Right renal pelvis (tissue), 4 donors: ENCODE measurements around the gene PTPN5. TPM values are rescaled to one million over a fixed set of nuclear protein-coding genes. Genes with fewer than 3 reads are reported as not detected.
A peak's percentile ranks its signal among the peaks of the same experiment; 100 is the strongest.
"Not testable (repeated sequence)": the region's sequence is repeated elsewhere in the genome, so short reads cannot be mapped to it uniquely, and the experiment has no call there.

Experiments used
- DNase-seq, 4 donors: peaks; one replicate each; pipeline ENCODE4 v3.0.0-alpha.2; 2013; ENCODE audit warnings: low read depth in 4 of 4, low spot score in 3 of 4, missing footprints in 1 of 4
- polyA plus RNA-seq, 4 donors: library from polyadenylated mRNA; unstranded; fragments of 120-200 nt; gene quantifications; one replicate each; pipeline ENCODE4 v1.2.1, GENCODE V29; 2013; ENCODE audit not compliant: insufficient read length in 4 of 4

PTPN5 gene
- under 1 TPM; 0.47 to 0.79 (median 0.72) TPM for polyA plus RNA-seq

GRCh38 chr11:18791207-18791968, at the start of gene PTPN5:
Gene PTPN5, minus strand, starts transcription at chr11:18791798. Its CDS starts 19,840 bp downstream, at chr11:18771958.
- DNase-seq: peak in 2 of 4 donors; percentile 15 to 16

GRCh38 chr11:18836417-18836816, 44.8 kb upstream of the PTPN5 start:
- no peak for DNase-seq

DNA sequence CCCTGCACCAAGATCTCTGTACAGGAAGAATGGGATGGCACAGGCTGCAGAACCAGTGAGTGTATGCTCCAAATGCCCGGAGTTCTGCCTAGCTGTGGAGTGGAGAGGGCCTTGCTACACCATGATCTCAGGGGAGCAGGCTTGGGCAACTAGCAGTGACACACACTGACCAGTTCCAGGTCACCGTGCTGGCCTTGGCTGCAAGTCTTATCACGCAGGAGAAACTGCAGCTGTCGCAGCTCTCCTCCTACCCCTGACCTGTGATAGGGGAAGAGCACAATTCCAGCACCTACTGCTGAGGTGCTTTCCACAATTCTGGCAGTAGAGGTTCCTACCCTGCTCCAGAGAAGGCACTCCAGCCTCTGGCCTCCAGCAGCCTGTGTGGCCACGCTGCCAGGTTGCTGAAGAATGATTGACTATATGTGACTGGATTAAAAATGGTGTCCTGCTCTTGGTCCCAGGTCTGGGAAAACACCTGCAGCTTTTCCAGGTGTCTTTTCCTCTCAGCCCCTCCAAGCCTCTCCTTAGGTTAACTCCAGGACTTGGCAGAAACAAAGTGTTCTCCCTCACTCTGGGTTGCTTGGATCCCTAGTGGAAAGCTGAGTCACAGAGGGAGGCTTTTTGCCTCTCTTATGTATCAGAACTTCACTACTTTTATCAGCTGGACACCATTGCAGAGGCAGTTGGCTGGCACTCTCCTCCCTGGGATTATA, 43.3 kb upstream of the PTPN5 start:
- no peak for DNase-seq

DNA sequence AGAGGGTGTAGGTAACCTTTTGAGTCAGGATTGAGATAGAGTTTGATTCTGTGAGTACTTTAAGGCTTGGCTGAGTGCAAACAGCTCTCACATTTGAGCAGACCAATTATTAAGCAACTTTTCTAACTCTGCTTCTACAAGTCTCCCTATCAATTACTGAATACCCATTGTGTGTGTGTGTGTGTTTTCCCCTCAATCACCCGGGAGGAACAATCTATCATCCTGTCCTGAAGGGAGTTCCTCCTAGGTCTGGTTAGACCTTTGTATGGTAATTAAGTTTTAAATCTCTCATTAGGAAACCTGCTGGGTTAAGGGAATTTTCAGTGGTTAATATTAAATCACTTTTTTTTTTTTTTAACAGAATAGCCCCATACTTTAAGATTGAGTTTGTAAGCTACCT, 28.6 kb upstream of the PTPN5 start:
- not testable (repeated sequence) for DNase-seq

DNA sequence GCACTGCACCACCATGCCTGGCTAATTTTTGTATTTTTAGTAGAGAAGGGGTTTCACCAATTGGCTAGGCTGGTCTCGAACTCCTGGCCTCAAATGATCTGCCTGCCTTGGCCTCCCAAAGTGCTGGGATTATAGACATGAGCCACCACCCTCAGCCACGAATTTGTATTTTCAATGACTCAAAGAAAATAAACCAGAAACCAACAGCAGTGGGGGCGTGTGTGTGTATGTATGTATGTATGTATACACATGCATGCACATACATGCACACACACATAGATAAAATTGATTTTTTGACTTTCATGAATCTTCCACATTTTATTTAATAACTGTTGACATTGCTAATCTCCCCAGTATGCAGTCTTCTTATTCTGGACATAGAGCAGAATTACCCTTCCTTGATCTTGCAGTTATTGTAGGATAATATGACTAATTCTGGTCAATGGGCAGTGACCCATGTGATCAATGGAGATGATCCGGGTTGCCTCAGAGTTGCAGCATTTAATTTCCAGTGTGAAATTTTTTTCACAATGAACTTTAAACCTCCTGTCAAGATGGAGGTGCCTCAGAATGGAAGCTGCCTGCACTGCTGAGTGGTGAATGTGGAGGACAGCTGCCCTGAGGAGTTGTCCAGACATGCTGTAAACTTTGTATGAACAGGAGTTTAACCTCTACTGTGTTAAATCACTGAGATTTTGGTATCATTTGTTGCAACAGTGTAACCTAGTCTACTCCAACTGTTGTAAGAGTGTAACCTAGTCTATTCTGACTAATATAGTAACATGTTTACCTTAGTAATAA, 12.8 kb upstream of the PTPN5 start:
- DNase-seq: no peak

- DNase-seq: peak; percentile 23 to 55 (median 47)
These were observed 11.0 kb upstream of the PTPN5 start for GRCh38 chr11:18802381-18803257.

GRCh38 chr11:18798799-18799469, 7.3 kb upstream of the PTPN5 start:
- DNase-seq: no peak

GRCh38 chr11:18794956-18795355, 3.4 kb upstream of the PTPN5 start:
- DNase-seq: no peak

DNA sequence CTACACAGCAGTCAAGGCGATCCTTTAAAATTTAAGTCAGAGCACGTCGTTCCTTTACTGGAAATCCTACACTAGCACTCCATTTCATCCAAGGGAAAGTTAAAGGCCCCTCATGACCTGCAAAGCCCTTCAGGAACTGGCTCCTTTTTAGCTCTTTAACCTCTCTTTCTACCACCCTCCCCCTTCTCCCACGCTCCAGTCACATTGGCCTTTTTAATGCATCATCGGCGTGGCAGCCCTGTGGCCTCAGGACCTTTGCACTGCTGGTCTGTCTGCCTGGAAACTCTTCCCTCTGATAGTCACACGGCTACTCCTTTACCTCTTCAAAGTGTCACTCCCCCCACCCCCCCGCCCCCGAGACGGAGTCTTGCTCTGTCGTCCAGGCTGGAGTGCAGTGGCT, 1.2 kb upstream of the PTPN5 start:
- no peak for DNase-seq

GRCh38 chr11:18791969-18792628, 501 bp upstream of the PTPN5 start:
- peak in 1 of 4 donors; percentile 5 for DNase-seq

- DNase-seq: peak in 1 of 4 donors; percentile 1
These were observed 753 bp downstream of the PTPN5 start for GRCh38 chr11:18790883-18791206.

DNA sequence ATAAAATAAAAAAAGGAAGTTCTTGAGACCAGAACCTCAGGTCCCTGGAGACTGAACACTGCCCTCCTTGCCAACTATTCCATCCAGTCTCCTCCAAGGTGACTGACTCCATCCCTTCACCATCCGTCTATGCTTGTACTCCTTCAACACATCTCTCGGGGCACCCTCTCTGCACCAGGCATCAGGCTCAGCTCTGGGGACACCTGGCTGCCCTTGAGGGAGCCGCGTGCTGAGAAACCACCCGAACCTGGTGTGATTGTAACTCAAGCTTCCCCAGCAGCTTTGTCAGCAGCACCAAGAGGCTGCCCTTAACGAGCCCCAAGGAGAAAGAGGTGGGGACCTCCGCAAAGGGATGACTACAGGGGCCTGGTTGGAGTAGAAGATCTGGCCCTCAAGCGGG, 1.7 kb downstream of the PTPN5 start:
- no peak for DNase-seq

DNA sequence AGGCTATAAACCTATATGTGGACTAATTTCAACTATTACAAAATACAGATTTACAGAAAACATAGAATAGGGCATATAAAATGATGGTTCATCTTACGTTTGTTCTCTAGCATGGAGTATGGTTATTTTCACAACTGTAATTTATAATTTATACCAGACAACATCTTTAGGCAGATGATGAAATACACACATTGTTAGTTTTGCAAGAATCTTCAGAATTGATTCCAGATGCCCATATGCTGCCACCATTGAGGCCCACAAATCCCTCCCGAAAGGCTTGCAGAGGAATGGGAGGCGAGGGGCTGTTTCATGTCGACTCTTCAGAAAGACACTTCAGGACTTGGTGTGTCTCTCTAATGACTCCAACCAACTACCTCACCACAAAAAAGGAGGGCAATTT, 6.2 kb downstream of the PTPN5 start:
- DNase-seq: no peak

GRCh38 chr11:18780896-18781295, 10.7 kb downstream of the PTPN5 start:
- DNase-seq: no peak

DNA sequence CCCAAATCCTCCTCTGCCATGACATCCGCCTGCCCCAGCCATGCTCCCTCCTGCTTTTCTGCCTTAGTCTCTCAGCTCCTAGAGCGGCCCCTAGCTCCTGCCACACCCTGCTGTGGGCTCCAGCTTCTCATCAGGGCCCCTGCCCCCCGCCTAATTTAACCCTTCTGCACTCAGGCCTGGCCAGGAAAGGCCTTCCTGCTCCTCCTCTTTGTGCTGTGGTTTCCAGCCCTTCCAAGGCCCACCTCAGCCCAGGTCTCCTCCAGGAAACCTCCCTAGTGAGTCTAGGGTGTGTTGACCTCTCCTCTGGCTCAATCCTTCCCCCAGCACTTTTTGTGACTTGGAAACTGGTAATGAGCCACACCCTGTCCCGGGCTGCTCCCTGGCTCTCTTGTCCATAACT, 11.3 kb downstream of the PTPN5 start:
- no peak for DNase-seq

GRCh38 chr11:18778468-18778867, 13.1 kb downstream of the PTPN5 start:
- DNase-seq: no peak

DNA sequence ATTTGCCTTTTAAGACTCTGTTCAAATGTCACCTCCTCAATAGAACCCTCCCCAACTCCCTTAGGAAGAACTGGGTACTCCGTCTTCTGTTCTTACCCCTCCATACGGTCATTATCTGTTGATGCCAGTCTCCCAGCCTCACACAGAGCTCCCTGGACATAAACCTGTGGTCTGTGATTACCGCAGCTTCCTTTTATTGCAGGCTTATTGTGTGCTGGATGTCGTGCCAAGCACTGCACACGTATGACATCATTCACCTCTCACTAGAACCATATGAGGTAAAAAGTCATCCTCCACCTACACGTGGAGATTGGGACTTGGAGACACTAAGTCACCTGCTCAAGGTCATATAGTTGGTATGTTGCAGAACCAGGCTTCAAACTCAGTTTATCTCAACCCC, 15.3 kb downstream of the PTPN5 start:
- no peak for DNase-seq

DNA sequence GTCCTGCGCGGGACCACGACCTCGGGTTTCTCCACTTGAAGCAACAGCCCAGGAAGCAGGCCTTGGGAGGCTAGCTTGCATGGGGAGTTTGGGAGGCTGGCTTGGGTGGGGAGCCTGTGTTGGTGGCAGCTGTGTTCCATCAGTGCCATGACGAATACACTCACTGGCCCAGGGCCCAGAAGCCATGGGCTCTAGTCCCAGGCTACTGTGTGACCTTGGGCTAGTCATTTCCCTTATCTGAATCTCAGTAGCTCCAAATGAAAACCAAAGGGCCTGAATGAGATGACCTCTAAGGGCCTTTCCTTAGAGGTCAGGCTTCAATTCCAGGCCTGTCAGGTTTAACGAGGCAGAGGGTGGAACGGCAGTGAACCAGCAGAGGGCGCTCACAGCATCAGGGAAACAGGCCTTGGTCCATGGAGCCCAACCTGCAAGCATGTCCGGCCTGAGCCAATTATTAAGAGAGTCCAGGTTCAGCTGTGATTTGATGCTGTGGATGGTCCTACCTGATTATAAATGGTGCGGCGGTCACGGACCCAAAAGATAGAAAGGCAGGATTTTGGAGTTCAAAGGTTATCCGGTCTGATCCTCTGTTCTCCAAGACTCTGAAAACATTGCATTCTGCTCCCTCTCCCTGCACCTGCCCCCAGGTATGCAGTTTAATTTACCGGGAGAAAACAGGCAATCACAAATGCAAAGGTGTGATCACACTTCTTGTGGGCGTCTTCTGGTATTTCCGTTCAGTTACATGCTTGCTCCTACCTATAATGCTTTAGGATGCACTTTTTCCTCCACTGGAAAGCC, 15.9 kb downstream of the PTPN5 start:
- peak in 2 of 4 donors; percentile 26 to 31 for DNase-seq
